ENCODE results near the gene USP34.

DNA sequence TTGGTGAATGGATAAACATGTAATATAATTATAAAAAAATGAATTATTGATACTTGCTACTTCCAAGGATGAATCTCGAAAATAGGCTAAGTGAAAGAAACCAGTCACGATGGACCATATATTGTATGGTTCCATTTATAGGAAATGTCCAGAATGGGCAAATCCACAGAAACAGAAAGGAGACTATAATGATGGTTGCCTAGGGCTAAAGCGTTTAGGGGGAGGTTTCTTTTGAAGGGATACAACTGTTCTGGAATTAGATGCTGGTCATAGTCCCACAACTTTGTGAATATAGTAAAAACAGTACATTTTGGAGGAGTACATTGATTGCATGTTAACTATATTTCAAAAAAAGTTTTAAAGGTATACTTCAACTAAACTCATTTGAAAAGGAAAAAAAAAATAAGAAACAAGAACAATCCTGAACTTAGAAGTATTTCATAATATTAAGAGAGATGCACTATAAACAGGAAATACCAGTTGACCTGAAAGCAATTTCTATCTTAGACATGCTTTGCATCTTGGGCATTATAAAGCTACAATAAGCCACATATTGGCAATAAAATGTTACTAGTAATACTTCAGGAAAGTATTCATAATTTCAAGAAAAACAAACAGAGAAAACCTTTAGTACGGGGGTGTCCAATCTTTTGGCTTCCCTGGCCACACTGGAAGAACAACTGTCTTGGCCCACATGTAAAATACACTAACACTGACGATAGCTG is 178.9 kb downstream of the USP34 start:
- no peak for TF ChIP-seq YY1 (IDR thresholded peaks at IDR 0.05; ENCODE audit: insufficient read depth, insufficient read length)
- TF ChIP-seq ZNF274 (IDR thresholded peaks at IDR 0.05; ENCODE audit: low read depth, low read length), result no peak
- no peak for TF ChIP-seq SUZ12 (IDR thresholded peaks at IDR 0.05; ENCODE audit: extremely low read depth, insufficient read depth, insufficient read length)

Data from NT2/D1 (cell line).